ENCODE data around the gene CHRNA9. TPM values are rescaled to one million over a fixed set of nuclear protein-coding genes. Genes with fewer than 3 reads are reported as not detected.

Gene CHRNA9
- total and polyA plus RNA-seq, 2 experiments from 2014 or later, result 0.58 to 5.7 TPM

- DNase-seq (ENCODE audit: low spot score), result peak; percentile 36
- 0 out of 2 replicates have a peak overlapping the region, but pooled peaks have one; percentile 41 for H3K4me2 ChIP-seq
- peak overlapping the region; percentile 82; the same call in 1 of the 2 replicates for H3K27ac Mint-ChIP-seq
Observed at GRCh38 chr4:40333921-40334352, 1.2 kb upstream of the CHRNA9 start.

More at GRCh38 chr4:40333921-40334352, 1.2 kb upstream of the CHRNA9 start:
- no peaks in the 10 kb centered on the region for H3K79me2 ChIP-seq (replicated peaks; ENCODE audit: insufficient read depth)
- Mint-ChIP-seq H3K4me3 (peak overlapping the region; percentile 9; the same call in 1 of the 3 replicates), H3K27me3 (ENCODE audit: insufficient read depth, low read depth, poor library complexity) (peaks cover 13% of the 10 kb centered on the region), H3K9me3 (peaks cover 5% of the 10 kb centered on the region; the same call in 1 of the 3 replicates), H3K4me1 (peaks cover 33% of the 10 kb centered on the region), H3K36me3 (ENCODE audit: low read depth) (0 out of 3 replicates have a peak, but pooled peaks cover 4% of the 10 kb centered on the region)
- H3K27me3 ChIP-seq (ENCODE audit: insufficient read depth), result no peaks in the 10 kb centered on the region
- H3K4me1 ChIP-seq (ENCODE audit: insufficient read depth), result peaks cover 21% of the 10 kb centered on the region
- no peak overlapping the region for H3K4me3 ChIP-seq
- no peaks in the 10 kb centered on the region for H4K20me1 ChIP-seq (replicated peaks; ENCODE audit: insufficient read depth)
- no peak for ATAC-seq
- no peaks in the 10 kb centered on the region for H3F3A ChIP-seq (replicated peaks; ENCODE audit: low read depth)
- H3K9me2 ChIP-seq (ENCODE audit: insufficient read depth), result no peaks in the 10 kb centered on the region; the same call in 1 of the 2 replicates
- H2AFZ ChIP-seq, result no peak overlapping the region
- no peak overlapping the region for H3K27ac ChIP-seq (ENCODE audit: low read depth)
- TF ChIP-seq EZH2phosphoT487 (IDR thresholded peaks at IDR 0.05; ENCODE audit: unreplicated experiment) (no peak), JUNB (IDR thresholded peaks at IDR 0.05; ENCODE audit: unreplicated experiment) (no peak), STAT1 (IDR thresholded peaks at IDR 0.05; ENCODE audit: unreplicated experiment) (no peak), ZNF331 (CRISPR knock-in tag; IDR thresholded peaks at IDR 0.05; ENCODE audit: low read depth) (no peak), ETS1 (IDR thresholded peaks at IDR 0.05) (no peak), ZNF462 (CRISPR knock-in tag; IDR thresholded peaks at IDR 0.05) (no peak), ZNF114 (CRISPR knock-in tag; IDR thresholded peaks at IDR 0.05) (no peak), NANOG (IDR thresholded peaks at IDR 0.05; ENCODE audit: borderline replicate concordance) (no peak), CREB1 (CRISPR knock-in tag; IDR thresholded peaks at IDR 0.05; ENCODE audit: low read depth) (no peak)
- no peaks in the 10 kb centered on the region for H3K36me3 ChIP-seq (ENCODE audit: insufficient read depth)
